NCI-H2171 treated with DMSO at 0.1 percent for 48 hours (cell line): Measurements from ENCODE around the gene ACSS2.
A peak's percentile ranks its signal among the peaks of the same experiment; 100 is the strongest.

Source experiments
- DNase-seq: peaks from one replicate; lab custom pipeline; 2025; lab: John Stamatoyannopoulos, UW

The ACSS2 gene, protein sequence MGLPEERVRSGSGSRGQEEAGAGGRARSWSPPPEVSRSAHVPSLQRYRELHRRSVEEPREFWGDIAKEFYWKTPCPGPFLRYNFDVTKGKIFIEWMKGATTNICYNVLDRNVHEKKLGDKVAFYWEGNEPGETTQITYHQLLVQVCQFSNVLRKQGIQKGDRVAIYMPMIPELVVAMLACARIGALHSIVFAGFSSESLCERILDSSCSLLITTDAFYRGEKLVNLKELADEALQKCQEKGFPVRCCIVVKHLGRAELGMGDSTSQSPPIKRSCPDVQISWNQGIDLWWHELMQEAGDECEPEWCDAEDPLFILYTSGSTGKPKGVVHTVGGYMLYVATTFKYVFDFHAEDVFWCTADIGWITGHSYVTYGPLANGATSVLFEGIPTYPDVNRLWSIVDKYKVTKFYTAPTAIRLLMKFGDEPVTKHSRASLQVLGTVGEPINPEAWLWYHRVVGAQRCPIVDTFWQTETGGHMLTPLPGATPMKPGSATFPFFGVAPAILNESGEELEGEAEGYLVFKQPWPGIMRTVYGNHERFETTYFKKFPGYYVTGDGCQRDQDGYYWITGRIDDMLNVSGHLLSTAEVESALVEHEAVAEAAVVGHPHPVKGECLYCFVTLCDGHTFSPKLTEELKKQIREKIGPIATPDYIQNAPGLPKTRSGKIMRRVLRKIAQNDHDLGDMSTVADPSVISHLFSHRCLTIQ

DNA sequence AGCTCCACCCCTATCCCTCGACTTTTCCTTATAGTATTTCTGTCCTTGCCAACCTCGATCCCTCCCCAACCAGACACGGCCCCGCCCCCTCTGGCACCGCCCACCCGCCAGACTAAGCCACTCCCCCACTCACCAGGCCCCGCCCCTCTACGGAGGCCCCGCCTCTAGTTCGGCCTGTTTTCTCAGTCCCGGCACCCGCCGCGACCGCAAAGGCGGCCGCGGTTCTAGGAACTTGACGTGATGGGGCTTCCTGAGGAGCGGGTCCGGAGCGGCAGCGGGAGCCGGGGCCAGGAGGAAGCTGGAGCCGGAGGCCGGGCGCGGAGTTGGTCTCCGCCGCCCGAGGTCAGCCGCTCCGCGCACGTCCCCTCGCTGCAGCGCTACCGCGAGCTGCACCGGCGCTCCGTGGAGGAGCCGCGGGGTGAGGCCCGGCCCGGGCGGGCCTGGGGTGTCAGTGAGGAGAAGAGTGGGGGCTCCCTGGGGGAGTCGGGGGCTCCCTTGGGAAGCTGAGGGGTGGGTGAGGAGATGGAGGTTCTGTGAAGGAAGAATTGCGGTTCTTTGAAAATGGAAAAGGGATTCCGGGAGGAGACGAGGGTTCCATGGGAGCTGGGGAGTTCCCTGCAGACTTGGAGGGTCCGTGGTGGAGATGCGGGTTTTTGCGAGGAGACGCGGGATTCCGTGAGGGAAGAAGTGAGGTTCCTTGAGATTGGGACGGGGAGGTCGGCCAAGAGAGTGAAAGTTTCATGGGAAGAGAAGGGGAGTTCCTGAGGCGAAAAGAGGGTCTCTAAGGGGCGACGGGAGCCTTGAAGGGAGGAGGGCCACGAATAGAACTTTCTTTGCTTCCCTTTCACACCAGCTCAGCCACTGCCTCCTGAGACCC is at the start of gene ACSS2:
ACSS2 (plus strand) TSS at position 207 of the 877 bp plus-strand sequence; CDS start at position 241, 34 bp downstream.
- peak; percentile 41 for DNase-seq

DNA sequence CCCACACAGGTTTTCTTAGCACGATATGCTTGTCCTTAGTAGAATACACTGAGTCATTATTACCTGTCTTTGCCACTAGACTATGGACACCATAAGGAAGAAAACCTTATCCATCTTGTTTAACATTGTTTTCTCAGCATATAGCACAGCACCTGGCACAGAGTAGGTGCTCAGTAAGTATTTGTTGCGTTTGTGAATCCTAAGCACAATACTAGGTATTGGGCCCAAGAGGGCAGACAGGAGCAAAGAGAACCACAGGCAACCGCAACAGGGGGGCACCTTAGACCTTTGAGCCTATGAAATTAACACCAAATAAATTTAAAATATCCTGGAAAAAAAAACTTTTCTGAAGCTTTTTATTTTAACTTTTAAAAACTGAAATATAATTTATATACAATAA is 47.2 kb upstream of the ACSS2 start:
- no peak for DNase-seq

DNA sequence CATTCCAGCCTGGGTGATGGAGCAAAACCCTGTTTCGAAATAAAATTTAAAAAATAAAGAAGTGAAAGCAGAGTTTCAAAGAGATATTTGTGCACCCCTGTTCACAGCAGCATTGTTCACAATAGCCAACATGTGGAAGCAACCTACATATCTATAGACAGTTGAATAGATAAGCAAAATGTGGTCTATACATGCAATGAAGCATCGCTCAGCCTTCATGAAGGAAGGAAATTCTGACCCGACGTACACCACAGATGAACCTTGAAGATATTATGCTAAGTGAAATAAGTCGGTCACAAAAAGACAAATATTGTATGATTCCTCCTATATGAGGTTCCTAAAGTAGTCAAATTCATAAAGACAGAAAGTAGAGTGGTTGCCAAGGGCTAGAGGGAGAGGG is 44.5 kb upstream of the ACSS2 start:
- DNase-seq, result no peak

DNA sequence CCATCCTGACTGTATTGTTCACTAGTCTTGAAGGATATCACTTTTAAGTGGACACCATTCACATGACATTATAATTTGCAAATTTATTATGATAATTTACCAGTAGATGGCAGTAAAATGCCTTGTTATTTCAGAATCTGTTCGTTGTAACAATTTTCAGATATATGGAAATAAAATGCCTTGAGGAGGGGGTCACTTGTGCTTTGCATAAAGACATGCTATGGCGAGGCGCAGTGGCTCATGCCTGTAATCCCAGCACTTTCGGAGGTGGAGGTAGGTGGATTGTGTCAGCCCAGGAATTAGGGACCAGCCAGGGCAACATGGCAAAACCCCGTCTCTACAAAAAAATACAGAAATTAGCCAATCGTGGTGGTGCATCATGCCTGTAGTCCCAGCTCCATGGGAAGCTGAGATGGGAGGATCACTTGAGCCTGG is 41.9 kb upstream of the ACSS2 start:
- peak; percentile 72 for DNase-seq

DNA sequence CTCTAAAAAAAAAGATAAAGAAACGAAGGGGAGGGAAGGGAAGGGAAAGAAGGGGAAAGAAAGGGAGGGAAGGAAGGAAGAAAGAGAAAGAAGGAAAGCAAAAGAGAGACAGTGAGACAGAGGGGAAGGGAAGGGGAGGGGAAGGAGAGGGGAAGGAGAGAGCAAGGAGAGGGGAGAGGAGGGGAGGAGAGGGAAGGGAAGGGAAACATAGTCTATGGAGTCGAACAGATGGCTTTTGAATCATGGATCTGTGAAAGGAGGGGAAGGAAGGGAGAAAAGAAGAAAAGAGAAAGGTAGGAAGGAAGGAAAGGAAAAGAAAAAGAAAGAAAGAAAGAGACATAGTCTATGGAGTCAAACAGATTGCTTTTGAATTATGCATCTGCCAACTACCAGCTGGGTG is 34.3 kb upstream of the ACSS2 start:
- DNase-seq, result no peak

DNA sequence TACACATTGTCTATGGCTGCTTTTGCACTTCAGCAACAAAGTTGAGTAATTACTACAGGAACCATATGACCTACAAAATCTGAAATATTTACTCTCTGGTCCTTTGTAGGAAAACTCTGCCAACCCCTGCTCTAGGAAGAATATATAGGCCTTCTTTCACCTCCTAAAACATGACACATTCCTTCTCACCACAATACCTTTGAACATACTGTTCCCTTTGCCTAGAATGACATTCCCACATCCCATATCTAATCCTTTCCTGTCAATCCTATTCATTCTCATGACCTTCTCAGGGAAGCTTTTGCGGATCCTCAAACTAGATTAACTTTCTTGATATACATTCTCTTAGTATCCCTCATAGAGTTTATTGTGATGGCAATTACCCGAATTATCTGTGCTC is 33.0 kb upstream of the ACSS2 start:
- DNase-seq, result no peak

DNA sequence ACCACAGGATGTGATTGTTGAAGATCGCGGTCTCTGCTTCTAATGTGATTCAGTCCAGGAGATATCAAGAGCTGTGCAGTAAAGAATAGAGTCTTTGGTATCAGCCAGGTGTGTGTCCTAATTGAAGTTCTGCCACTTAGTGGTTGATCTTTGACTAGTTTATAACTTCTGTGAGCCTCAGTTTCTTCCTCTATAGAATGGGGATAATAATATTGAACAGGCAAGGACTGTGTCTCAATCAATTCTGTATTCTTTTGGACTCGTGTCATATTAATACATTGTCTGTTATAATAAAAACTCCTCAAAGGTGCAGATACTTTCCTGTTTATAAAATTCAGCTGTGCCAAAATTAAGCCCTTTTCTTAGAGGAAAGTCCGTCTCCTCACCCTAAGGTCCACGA is 27.8 kb upstream of the ACSS2 start:
- no peak for DNase-seq

DNA sequence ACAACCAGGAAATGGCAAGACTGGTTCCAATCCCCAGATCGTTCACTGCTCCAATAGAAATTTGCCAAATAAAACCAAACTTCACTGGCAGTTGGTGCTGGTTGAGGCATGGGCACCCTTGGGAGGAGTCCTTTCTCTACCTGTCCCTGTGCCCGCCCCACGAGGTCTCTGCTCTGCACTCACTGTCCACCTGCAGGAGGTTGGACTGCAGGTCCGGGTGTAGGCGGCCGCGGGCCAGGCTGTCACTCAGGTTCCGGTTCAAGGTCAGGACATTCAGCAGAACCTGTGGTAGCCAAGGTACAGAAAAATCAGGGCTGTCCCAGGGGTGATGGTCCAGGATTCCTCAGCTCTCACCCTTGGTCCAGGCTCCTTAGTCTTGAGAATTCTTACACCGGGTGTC is 26.6 kb upstream of the ACSS2 start:
- no peak for DNase-seq

DNA sequence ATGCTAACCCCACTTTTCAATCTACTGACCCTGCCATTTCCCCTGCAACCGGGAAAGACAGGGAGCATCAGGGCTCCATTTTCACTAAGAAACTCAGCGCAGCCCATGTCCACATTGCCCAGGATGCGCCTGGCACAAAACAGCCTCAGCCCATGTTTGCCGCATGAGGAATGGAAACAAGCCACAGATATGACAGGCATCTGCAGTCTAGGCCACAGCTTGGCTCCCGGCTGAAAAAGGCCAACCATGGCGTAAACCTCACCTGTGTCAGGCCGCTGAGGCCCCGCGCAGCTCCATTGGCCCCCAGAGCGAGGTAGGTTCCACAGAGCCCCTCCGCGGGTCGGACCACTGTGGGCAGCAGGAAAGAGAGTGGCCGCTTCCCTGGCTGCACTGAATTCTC is 25.4 kb upstream of the ACSS2 start:
- DNase-seq, result no peak

DNA sequence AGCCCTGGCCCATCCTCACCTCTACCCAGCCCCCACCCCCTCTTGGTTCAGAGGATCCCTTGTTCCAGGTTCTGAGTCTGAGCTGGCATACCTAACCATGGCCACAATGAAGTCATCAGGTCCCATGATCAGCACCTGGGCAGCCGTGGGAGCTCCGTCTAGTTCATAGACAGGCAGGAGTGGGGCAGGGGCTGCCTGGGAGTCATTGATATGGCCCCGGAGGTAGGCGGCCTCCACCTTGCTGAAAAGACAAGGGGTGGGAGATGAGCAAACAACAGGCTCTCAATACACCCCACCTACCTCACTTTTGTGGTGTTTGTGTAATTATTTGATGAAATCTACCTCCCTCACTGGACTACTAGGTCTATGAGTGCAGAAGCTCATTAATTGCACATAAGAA is 24.1 kb upstream of the ACSS2 start:
- DNase-seq, result no peak

DNA sequence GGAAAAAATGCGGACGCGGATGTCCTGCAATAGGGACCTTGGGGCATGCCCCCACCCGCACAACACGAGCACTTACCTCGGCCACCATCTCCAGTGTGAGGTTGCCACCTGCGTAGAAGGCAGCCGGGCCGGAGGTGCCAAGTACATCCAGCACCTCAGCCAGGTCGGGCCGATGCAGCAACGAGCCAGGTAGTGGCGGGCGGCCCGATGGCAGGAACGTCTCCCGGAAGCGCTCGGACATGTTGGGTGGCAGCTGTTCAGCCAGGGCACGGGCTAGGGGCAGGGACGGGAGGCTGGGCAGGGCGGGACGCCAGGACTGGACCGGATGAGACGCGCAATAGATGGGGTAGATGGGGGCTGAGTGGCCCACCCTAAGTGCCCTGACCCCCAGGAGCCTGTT is 17.0 kb upstream of the ACSS2 start:
- DNase-seq, result no peak

DNA sequence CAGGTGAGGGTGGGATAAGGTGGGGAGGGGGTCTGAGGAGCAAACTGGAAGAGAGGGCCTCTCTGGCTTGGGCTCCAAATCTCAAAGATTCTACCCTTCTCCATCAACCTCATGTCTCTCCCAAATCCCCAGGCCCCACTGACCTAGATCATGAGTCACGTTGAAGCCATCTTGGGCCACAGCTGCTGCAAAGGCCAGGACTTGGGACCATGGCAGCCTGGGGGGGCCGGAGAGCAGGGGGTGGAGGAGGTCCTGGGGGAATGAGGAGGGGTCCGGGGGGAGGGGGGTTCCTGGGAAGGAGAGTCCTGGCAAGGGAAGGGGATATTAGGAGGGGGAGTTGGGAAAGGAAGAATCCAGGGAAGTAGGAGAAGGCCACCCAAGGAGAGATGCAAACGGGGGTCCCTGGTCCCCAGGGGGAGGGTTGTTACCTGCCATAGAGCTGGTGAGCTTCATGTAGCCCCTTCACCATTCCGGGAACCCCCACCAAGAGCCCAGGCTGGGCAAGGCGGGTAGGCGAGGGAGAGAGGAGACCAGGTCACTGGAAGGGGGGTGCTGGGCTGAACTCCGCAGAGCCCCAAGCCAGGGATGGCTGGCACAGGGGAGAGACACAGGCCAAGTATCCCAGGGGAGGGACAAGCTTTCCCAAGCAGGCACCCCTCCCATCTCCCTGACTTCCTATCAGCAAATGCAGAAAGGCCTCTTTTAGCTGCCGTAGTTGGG is 16.4 kb upstream of the ACSS2 start:
- DNase-seq, result no peak

DNA sequence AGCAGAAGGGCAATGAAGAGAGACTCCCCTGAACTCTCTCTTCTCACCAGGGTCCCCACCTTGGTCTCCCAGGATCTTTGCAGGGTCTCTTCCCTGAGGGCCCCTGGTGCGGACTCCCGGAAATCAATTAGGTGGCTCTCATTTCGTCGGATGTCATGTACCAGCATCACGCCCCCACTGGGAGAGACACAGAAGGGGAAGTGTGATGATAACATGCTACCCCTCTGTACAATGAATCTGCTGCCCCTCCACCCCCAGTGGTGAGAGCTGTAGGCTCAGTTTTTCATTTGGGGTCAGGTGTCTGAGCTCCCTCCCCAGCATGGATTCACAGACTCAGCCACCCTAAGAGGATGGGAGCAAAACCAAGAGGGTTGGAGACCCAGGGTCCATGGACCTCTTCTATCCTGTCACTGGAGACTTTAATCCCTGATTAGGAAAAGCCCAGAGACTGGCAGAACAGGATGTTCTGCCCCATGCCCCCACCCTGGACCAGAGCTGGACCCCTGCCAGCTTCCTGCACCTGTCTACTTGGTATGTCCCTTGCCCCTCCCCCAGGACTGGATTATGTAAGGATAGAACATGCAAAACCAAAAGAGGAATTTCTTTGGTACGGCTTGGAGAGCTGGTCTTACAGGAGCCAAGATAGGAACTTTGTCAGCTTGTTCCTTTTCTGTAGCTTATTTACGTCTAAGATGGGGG is 14.9 kb upstream of the ACSS2 start:
- DNase-seq, result no peak

DNA sequence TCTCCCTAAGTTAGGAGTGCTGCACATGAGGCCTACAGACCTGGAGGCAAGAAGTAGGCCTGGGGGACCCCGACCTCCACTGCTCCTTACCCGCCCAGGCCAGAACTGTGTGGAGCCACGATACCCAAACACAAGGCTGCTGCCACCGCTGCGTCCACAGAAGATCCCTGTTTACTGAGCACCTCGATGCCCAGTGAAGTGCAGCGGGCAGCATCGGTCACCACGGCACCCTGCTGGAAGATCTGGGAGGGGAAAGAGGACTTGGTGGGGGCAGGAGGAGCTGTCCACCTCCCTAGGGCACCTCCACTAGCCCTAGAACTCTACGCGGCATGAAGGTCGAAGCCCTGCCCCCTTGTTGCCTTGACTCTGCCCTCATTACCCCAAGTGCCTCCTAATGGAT is 13.7 kb upstream of the ACSS2 start:
- DNase-seq, result no peak

DNA sequence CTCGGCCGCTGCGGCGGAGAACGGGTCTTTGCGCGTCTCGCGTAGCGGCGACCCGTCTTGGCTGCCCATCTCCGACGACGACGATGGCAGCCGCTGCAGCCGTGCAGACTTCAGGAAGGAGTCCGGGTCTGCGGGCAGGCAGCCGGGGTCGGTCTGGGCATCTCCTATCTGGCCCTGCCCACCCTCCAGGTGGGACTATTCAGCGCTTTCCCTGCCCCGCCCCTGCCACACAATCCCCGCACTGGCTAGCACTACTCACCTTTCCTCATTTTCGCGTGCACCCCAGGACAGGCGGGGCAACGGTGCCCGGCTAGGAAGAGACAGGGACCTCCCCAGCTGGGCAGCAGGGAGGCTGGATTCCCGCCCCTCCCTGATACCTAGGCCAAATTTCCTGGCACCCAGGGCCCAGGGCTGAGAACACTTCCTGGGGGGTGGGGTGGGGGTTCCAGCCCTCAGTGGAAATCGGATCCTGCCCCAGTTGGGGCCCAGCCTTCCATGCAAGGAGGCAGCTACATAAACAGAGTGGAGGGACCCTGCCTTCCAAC is 12.9 kb upstream of the ACSS2 start:
- DNase-seq, result no peak

DNA sequence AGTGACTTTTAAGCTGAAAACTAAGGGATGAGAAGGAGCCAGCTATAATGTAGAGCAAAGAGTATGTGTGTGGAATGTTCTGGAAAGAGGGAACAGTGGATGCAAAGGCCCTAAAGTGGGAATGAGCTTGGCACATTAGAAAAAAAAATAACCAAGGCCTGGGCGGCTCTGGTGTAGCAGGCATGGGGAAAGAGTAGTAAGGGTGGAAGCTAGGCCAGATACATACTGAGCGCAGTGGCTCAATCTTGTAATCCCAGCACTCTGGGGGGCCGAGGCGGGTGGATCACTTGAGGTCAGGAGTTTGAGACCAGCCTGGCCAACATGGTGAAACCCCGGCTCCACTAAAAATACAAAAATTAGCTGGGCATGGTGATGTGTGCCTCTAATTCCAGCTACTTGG is 12.2 kb upstream of the ACSS2 start:
- no peak for DNase-seq

DNA sequence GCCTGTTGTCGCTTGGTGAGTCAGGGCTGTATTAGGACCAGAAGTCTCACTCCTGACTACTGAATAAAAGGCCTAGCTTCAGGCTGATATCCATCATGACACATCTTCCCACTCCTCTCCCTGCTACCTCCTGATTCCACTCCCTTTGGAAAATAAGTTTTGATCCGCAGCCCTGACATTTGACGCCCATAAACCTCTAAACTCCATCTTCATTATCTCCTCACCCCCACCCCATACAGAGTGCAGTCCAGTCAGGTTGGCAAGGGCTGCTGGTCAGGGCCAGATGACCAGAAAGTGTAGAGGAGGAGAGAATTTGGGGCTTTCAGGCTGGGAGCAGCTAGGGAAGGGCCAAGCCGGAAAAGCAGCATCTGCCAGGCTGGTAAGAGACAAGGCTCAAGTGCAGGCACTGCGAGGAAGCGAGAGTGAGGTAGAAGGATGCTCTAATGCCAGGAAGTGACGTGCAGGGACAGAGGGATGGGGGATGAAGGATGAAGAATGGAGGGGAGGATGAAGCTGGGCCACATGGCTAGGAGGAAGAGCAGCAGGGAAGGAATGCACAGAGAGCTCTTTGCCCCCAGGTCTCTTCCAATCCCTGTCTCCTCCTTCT is 5.0 kb upstream of the ACSS2 start:
- DNase-seq, result no peak

DNA sequence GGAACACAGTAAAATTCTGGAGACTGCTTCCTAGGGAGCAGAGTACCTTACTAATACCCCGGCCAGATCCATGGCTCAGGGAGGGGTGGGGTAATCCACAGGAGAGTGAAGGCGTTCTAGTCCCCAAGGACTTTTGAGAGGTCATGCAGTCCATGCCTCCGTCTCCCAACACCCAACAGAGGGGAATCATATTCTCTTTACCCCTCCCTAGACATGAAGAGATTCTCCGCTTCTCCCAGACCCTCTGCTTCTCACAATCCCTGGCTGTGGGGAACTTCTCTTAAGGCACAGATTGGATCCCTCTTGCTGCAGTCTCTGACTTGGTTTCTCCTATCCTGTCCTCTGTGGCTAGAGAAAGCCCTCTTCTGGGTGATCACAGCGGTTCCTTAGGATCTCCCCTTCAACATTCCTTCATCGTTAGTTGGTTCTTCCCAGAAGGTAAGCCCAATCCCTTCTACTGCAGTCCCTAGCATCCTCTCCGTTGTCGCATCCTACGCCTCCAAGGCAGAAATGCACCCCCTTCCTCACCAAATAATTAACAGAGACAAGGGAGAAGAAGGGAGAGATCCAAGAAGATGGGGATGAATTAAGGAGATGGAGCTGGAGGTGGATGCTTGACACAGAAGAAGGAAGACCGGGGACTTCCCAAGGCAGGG is 4.3 kb upstream of the ACSS2 start:
- DNase-seq, result peak; percentile 43

DNA sequence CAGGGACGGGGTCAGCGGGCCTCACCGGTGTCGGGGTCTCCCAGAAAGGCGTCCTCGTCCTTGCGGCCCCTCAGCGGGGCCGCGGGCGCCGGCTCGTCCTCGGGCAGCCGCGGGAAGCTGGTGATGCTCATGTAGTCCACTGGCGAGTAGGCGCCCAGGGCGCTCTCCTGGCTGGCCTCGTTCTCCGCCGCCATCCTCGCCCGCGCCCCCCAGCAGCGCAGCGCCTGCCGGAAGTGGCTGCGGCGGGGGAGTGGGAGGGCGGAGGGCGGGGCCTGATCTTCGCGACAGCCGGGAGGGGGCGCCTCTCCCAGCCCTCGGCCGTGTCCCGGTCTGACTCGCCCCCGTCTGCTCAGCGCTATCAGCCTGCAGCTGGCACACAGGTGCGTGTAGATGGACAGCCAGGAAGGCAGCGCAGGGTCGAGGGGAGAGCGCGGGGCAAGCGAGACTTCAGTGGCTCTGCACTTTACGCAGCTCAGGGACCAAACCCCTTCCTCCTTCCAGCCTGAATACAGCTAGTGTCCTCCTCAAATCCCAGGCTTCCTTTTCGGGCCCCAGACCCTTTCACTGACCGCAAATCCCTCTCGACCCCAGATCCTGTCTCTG is 3.7 kb upstream of the ACSS2 start, which contains the start of gene GGT7:
GGT7 (minus strand) TSS at position 235 of the 603 bp plus-strand sequence; CDS start at position 194, 41 bp downstream.
- DNase-seq, result peak; percentile 79
